Astrocyte of the cerebellum (primary cell): ENCODE results near the gene ZNF324B.

Source experiments
- DNase-seq: peaks from one replicate; pipeline ENCODE4 v3.0.0-alpha.2; 2011; ENCODE audit warnings: low read depth
- H3K4me3 ChIP-seq: 2 replicates; pipeline ENCODE4 v1.5.1; 2011; ENCODE audit warnings: mild to moderate bottlenecking, low read depth, low read length, moderate library complexity
- in situ Hi-C: cut with HindIII; loops from 2 replicates; pipeline ENCODE4 v1.10.0; 2017; ENCODE audit warnings: low sequenced_read_pairs
- TF ChIP-seq, protein P1 (sequence below): IDR thresholded peaks from 2 replicates; pipeline ENCODE4 v1.5.1; 2012; ENCODE audit warnings: low read length, low read depth, moderate library complexity, mild to moderate bottlenecking; ENCODE audit errors: missing control alignments

ZNF324B gene

DNA sequence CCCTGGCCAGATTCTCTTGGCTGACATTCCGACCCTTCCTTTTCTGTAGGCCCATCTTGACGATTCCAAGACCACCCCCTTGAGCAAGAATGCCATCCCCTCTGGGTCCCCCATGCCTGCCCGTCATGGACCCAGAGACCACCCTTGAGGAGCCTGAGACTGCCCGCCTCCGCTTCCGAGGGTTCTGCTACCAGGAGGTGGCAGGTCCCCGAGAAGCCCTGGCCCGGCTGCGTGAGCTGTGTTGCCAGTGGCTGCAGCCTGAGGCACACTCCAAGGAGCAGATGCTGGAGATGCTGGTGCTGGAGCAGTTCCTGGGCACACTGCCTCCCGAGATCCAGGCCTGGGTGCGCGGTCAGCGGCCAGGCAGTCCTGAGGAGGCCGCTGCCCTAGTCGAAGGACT, 25.7 kb downstream of the ZNF324B start:
- no peak for DNase-seq
- in situ Hi-C loops = no loop called here
- TF ChIP-seq, protein P1, sequence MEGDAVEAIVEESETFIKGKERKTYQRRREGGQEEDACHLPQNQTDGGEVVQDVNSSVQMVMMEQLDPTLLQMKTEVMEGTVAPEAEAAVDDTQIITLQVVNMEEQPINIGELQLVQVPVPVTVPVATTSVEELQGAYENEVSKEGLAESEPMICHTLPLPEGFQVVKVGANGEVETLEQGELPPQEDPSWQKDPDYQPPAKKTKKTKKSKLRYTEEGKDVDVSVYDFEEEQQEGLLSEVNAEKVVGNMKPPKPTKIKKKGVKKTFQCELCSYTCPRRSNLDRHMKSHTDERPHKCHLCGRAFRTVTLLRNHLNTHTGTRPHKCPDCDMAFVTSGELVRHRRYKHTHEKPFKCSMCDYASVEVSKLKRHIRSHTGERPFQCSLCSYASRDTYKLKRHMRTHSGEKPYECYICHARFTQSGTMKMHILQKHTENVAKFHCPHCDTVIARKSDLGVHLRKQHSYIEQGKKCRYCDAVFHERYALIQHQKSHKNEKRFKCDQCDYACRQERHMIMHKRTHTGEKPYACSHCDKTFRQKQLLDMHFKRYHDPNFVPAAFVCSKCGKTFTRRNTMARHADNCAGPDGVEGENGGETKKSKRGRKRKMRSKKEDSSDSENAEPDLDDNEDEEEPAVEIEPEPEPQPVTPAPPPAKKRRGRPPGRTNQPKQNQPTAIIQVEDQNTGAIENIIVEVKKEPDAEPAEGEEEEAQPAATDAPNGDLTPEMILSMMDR = no peak
- H3K4me3 ChIP-seq = no peak overlapping the region

DNA sequence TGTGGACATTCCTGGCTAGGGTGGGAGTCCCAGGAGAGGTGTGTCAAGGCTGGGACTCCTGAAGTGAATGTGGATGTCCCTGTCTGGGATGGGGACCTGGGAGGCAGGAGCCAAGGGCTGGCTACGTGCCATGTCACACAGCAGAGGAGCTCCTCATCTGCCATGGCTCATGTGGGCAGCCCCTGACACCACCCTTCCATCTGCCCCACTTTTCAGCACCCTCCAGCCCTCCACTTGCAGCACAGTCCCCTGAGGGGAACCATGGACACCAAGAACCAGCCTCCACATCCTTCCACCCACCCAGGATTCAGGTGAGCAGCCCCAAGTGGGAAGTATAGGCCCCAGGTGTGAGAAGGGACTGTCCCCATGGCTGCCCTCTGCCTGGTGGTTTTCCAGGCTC, 26.4 kb downstream of the ZNF324B start:
- no peak overlapping the region for H3K4me3 ChIP-seq
- TF ChIP-seq, protein P1 = no peak
- in situ Hi-C loops = no loop called here
- no peak for DNase-seq

DNA sequence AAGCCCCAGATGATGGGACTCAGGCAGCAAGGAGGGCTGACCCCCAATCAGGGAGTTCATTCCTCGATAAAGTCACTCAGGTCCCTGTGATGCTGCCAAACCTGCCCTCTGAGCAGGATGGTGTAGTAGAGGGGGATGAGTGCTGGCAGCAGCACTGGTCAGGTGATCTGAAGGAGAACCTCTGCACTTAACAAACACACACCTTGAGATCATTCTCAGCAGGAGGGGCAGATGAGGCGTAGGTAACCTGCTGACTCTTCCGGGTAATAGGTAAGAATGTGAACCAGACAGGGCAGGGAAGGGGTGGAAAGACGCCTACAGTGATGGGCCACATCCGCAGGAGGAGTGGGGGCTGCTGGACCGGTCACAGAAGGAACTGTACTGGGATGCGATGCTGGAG, 27.9 kb downstream of the ZNF324B start:
- H3K4me3 ChIP-seq = no peak overlapping the region
- DNase-seq = no peak
- TF ChIP-seq, protein P1 = no peak
- in situ Hi-C loops = no loop called here

DNA sequence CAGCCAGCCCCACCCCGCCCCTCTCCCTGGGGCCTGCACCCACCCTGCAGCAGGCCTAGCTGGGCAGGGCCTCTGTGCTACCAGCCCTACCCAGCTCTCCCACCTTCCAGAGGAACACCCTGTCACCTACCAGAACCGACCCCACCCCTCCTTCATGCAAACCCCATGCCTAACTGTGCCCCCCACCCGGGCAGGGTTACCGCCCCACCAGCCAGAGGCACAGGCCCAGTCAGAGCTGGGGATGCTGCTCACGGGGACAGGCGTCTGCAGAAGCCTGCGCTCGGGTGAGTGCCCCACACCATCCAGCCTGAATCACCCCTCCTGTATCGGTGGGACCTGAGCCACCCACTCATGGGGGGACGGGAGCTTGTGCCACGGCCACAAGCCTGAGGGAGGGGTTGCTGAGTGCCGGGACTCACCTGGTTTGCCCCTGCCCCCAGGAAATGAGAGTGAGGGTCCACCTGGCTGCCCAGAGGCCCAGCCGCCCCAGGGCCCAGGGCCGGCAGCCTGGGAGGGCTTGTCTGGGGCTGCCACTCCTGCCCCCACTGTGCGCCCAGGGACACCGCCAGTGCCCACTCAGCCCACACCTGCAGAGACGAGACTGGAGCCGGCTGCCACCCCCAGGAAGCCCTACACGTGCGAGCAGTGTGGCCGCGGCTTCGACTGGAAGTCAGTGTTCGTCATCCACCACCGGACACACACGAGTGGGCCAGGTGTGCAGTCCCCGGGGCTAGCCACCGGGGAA, 28.5 kb downstream of the ZNF324B start:
- H3K4me3 ChIP-seq = no peak overlapping the region
- in situ Hi-C loops = no loop called here
- TF ChIP-seq, protein P1 = no peak
- no peak for DNase-seq

DNA sequence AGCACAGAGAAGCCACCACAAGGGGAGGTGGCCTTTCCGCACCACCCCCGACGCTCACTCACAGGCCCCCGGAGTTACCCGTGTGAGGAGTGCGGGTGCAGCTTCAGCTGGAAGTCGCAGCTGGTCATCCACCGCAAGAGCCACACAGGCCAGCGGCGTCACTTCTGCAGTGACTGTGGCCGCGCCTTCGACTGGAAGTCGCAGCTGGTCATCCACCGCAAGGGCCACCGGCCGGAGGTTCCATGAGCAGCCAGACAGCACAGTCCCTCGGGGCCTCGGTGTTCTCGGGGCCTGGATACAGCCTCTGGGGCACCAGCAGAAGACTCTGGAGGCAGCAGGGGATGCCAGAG, 29.0 kb downstream of the ZNF324B start:
- TF ChIP-seq, protein P1 = no peak
- no peak overlapping the region for H3K4me3 ChIP-seq
- in situ Hi-C loops = no loop called here
- no peak for DNase-seq

DNA sequence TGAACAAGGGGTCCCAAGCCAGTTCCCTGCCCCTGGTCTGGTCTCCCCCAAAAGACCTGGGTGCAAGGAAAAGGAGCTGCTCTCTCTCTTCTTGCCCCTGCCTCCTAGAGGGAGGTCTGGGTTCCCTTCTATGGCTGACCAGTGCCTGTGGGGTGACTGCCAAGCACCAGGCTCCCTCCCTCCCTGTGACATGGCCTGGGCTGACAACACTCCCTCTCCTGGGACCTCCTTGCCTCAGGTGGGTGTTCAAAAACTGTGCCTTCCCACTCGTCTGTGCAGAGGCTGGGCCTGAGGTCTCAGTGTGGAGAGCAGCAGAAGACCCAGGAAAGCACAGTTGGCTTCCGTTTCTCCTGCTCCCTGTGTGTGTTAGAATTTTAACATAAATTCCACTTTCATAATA, 29.4 kb downstream of the ZNF324B start:
- DNase-seq = no peak
- in situ Hi-C loops = no loop called here
- TF ChIP-seq, protein P1 = no peak
- no peak overlapping the region for H3K4me3 ChIP-seq
